Epithelial cell of proximal tubule (primary cell): ENCODE results near the gene MTUS2. TPM values are rescaled to one million over a fixed set of nuclear protein-coding genes. Genes with fewer than 3 reads are reported as not detected.

Source experiments
- DNase-seq: peaks from one replicate; pipeline ENCODE4 v3.0.0-alpha.2; 2011; ENCODE audit warnings: low read depth
- H3K4me3 ChIP-seq: 2 replicates; pipeline ENCODE4 v1.5.1; 2011; ENCODE audit warnings: low read depth, mild to moderate bottlenecking, low read length
- total RNA-seq: library from RNA; depleted of rRNA; stranded (reverse); fragments of >200 nt; gene quantifications from 2 replicates; pipeline ENCODE4 v1.2.3, GENCODE V29; 2015
- TF ChIP-seq, protein P1 (sequence below): conservative IDR thresholded peaks from 2 replicates; pipeline ENCODE4 v1.5.1; 2012; ENCODE audit warnings: low read depth, mild to moderate bottlenecking, low read length

The MTUS2 gene
- total RNA-seq, 1 donor from 2014 or later, result not detected

- no peak overlapping the region for H3K4me3 ChIP-seq
- no peak for DNase-seq
- TF ChIP-seq, protein P1, sequence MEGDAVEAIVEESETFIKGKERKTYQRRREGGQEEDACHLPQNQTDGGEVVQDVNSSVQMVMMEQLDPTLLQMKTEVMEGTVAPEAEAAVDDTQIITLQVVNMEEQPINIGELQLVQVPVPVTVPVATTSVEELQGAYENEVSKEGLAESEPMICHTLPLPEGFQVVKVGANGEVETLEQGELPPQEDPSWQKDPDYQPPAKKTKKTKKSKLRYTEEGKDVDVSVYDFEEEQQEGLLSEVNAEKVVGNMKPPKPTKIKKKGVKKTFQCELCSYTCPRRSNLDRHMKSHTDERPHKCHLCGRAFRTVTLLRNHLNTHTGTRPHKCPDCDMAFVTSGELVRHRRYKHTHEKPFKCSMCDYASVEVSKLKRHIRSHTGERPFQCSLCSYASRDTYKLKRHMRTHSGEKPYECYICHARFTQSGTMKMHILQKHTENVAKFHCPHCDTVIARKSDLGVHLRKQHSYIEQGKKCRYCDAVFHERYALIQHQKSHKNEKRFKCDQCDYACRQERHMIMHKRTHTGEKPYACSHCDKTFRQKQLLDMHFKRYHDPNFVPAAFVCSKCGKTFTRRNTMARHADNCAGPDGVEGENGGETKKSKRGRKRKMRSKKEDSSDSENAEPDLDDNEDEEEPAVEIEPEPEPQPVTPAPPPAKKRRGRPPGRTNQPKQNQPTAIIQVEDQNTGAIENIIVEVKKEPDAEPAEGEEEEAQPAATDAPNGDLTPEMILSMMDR, result no peak
Measured at GRCh38 chr13:29301027-29301426, 480.9 kb downstream of the MTUS2 start.

DNA sequence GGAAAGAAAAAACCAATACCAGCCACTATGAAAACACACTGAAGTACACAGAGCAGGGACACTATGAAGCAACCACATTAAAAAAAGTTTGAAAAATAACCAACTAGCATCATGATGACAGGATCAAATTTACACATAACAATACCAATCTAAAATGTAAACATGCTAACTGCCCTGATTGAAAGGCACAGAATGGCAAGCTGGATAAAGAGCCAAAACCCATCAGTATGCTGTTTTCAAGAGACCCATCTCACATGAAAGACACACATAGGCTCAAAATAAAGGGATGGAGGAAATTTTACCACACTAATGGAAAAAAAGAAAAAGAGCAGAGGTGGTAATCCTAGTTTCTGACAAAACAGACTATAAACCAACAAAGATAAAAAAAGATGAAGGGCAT is 484.0 kb downstream of the MTUS2 start:
- no peak overlapping the region for H3K4me3 ChIP-seq
- TF ChIP-seq, protein P1, result no peak
- no peak for DNase-seq

DNA sequence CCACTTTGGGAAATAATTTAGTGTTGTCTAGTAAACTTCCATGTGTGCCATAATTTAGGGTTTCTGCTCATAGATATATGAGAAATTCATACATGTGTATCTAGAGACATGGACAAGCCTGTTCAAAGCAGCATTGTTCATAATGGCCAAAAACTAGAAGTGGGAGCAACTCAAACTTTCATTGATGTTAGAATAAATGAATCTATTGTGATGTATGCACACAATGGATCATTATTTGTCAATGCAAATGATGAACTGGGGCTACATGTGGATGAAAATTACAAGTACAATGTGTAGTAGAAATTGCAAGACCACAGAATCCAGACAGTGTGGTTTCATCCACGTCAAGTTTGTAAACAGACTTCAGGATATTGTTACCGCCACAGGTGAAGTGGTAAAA is 490.7 kb downstream of the MTUS2 start:
- H3K4me3 ChIP-seq, result no peak overlapping the region
- DNase-seq, result no peak
- TF ChIP-seq, protein P1, result no peak

GRCh38 chr13:29315847-29316246 is 495.7 kb downstream of the MTUS2 start:
- no peak overlapping the region for H3K4me3 ChIP-seq
- TF ChIP-seq, protein P1, result no peak
- DNase-seq, result no peak

- no peak overlapping the region for H3K4me3 ChIP-seq
- TF ChIP-seq, protein P1, result no peak
- no peak for DNase-seq
Measured at GRCh38 chr13:29317828-29318227, 497.7 kb downstream of the MTUS2 start.

GRCh38 chr13:29318741-29319140 is 498.6 kb downstream of the MTUS2 start:
- DNase-seq, result no peak
- TF ChIP-seq, protein P1, result no peak
- no peak overlapping the region for H3K4me3 ChIP-seq

DNA sequence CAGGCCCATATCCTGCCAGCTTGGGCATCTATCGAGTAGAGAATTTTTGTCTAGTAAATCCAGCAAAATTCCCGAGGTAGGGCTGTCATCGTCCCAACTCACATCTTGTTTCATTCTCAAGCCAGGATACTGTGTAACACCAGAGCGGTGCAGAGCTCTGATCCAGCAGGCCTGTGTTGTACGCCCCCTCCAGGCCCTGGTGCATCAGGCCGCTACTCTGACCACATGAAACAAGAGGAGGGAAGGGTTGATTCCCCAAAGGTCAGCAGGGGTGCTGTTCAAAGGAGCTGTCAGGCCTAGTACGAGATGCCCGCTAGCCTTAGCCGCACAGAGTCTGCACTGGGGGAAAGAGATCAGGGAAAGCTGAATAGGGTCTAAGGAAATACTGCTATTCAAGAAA is 499.3 kb downstream of the MTUS2 start:
- TF ChIP-seq, protein P1, result no peak
- H3K4me3 ChIP-seq, result no peak overlapping the region
- DNase-seq, result no peak
